Measurements from ENCODE around the gene GLUL. TPM values are rescaled to one million over a fixed set of nuclear protein-coding genes. Genes with fewer than 3 reads are reported as not detected.
A peak's percentile ranks its signal among the peaks of the same experiment; 100 is the strongest.

The GLUL gene
- total RNA-seq, 1 donor from 2014 or later, result 1,001 TPM

- Histone ChIP-seq H3K9me3 (no peaks in the 10 kb centered on the region), H3K36me3 (no peaks in the 10 kb centered on the region), H3K4me1 (peaks cover 7% of the 10 kb centered on the region), H3K4me3 (no peak overlapping the region), H3K27ac (no peak overlapping the region), H3K27me3 (no peaks in the 10 kb centered on the region)
- intact Hi-C loops (cut with DNase I), result no loop called here
- TF ChIP-seq CTCF (IDR thresholded peaks at IDR 0.05), result no peak
- ATAC-seq (no peak), DNase-seq (no peak)
Observed at GRCh38 chr1:182348961-182349747, 42.4 kb downstream of the GLUL start.

- Histone ChIP-seq H3K9me3 (no peaks in the 10 kb centered on the region), H3K27ac (no peak overlapping the region), H3K27me3 (no peaks in the 10 kb centered on the region), H3K4me3 (no peak overlapping the region), H3K36me3 (no peaks in the 10 kb centered on the region), H3K4me1 (peaks cover 7% of the 10 kb centered on the region)
- intact Hi-C loops (cut with DNase I), result no loop called here
- no peak for TF ChIP-seq CTCF (IDR thresholded peaks at IDR 0.05)
- DNase-seq (no peak), ATAC-seq (no peak)
Observed at GRCh38 chr1:182347019-182347418, 44.6 kb downstream of the GLUL start.

- no peak overlapping the region for H3K4me3 ChIP-seq
- intact Hi-C loops (cut with DNase I), result no loop called here
- H3K4me1 ChIP-seq, result no peaks in the 10 kb centered on the region
- no peaks in the 10 kb centered on the region for H3K27me3 ChIP-seq
- H3K27ac ChIP-seq, result no peak overlapping the region
- no peak for DNase-seq
- H3K9me3 ChIP-seq, result no peaks in the 10 kb centered on the region
- TF ChIP-seq CTCF (IDR thresholded peaks at IDR 0.05), result no peak
- no peaks in the 10 kb centered on the region for H3K36me3 ChIP-seq
- ATAC-seq, result peak; percentile 20
Observed at GRCh38 chr1:182340233-182341058, 51.1 kb downstream of the GLUL start.

- no peak for TF ChIP-seq CTCF (IDR thresholded peaks at IDR 0.05)
- no peaks in the 10 kb centered on the region for H3K4me1 ChIP-seq
- DNase-seq, result no peak
- H3K36me3 ChIP-seq, result no peaks in the 10 kb centered on the region
- no peak overlapping the region for H3K27ac ChIP-seq
- H3K27me3 ChIP-seq, result no peaks in the 10 kb centered on the region
- intact Hi-C loops (cut with DNase I), result no loop called here
- no peak for ATAC-seq
- no peak overlapping the region for H3K4me3 ChIP-seq
- no peaks in the 10 kb centered on the region for H3K9me3 ChIP-seq
Observed at GRCh38 chr1:182339684-182340083, 51.9 kb downstream of the GLUL start.

- H3K4me1 ChIP-seq, result no peaks in the 10 kb centered on the region
- H3K9me3 ChIP-seq, result no peaks in the 10 kb centered on the region
- no peak for DNase-seq
- H3K27ac ChIP-seq, result no peak overlapping the region
- intact Hi-C loops (cut with DNase I), result no loop called here
- TF ChIP-seq CTCF (IDR thresholded peaks at IDR 0.05), result no peak
- H3K36me3 ChIP-seq, result no peaks in the 10 kb centered on the region
- H3K4me3 ChIP-seq, result no peak overlapping the region
- ATAC-seq, result no peak
- no peaks in the 10 kb centered on the region for H3K27me3 ChIP-seq
Observed at GRCh38 chr1:182338806-182339370, 52.7 kb downstream of the GLUL start.

Measured in upper lobe of right lung (tissue), 1 donor.